Neural cell (in vitro differentiated cells): ENCODE data around the gene PROK1. TPM values are rescaled to one million over a fixed set of nuclear protein-coding genes. Genes with fewer than 3 reads are reported as not detected.
A peak's percentile ranks its signal among the peaks of the same experiment; 100 is the strongest.
"Not testable (repeated sequence)": the region's sequence is repeated elsewhere in the genome, so short reads cannot be mapped to it uniquely, and the experiment has no call there.

Experiments
- H2AFZ ChIP-seq: fragments of 200-600, 300-800 bp; sonication (generic), shearing (Covaris generic); 2 replicates; pipeline ENCODE4 v1.6.0; 2014; ENCODE audit warnings: low read depth, mild to moderate bottlenecking, antibody characterized with exemption, low read length, moderate library complexity
- H3F3A ChIP-seq: fragments of 200-600 bp; shearing (Covaris generic); 2 replicates; pipeline ENCODE4 v1.6.1; 2016; ENCODE audit warnings: mild to moderate bottlenecking, moderate library complexity, mixed read lengths, antibody characterized with exemption, low read length; ENCODE audit not compliant: insufficient read depth, poor library complexity, severe bottlenecking
- H3K27ac ChIP-seq: fragments of 200-600, 300-800 bp; sonication (generic), shearing (Covaris generic); 2 replicates; pipeline ENCODE4 v1.5.1; 2014; ENCODE audit warnings: mild to moderate bottlenecking, low read length, moderate library complexity
- H3K27me3 ChIP-seq: fragments of 300-800, 200-600 bp; sonication (generic), shearing (Covaris generic); 2 replicates; pipeline ENCODE4 v1.6.0; 2014; ENCODE audit warnings: mild to moderate bottlenecking, low read depth, low read length, moderate library complexity; ENCODE audit not compliant: insufficient read depth
- H3K36me3 ChIP-seq: fragments of 300-800, 200-600 bp; sonication (generic), shearing (Covaris generic); 2 replicates; pipeline ENCODE4 v1.5.1; 2014; ENCODE audit warnings: mild to moderate bottlenecking, antibody characterized with exemption, low read length, moderate library complexity; ENCODE audit not compliant: insufficient read depth
- H3K4me2 ChIP-seq: fragments of 300-800, 200-600 bp; sonication (generic), shearing (Covaris generic); 2 replicates; pipeline ENCODE4 v1.6.0; 2014; ENCODE audit warnings: mild to moderate bottlenecking, low read length
- H3K4me3 ChIP-seq: fragments of 300-800, 200-600 bp; sonication (generic), shearing (Covaris generic); 2 replicates; pipeline ENCODE4 v1.5.1; 2014; ENCODE audit warnings: mild to moderate bottlenecking, low read length, moderate library complexity
- H3K79me2 ChIP-seq: fragments of 200-600 bp; shearing (Covaris generic); replicated peaks from 2 replicates; pipeline ENCODE4 v1.6.0; 2014; ENCODE audit warnings: mild to moderate bottlenecking, low read length, moderate library complexity; ENCODE audit not compliant: insufficient read depth
- H3K9ac ChIP-seq: fragments of 300-800, 200-600 bp; sonication (generic), shearing (Covaris generic); 2 replicates; pipeline ENCODE4 v1.6.1; 2016; ENCODE audit warnings: mild to moderate bottlenecking, low read length, mixed read lengths
- H3K9me2 ChIP-seq: fragments of 200-600 bp; shearing (Covaris generic); 2 replicates; pipeline ENCODE4 v1.6.1; 2016; ENCODE audit warnings: mild to moderate bottlenecking, low read length, mixed read lengths; ENCODE audit not compliant: insufficient read depth
- H3K9me3 ChIP-seq: fragments of 200-600, 300-800 bp; sonication (generic), shearing (Covaris generic); 2 replicates; pipeline ENCODE4 v1.6.1; 2016; ENCODE audit warnings: mild to moderate bottlenecking, mixed run types, low read length, moderate library complexity, mixed read lengths
- H4K20me1 ChIP-seq: fragments of 200-600 bp; shearing (Covaris generic); 2 replicates; pipeline ENCODE4 v1.6.1; 2016; ENCODE audit warnings: mild to moderate bottlenecking, mixed run types; ENCODE audit not compliant: insufficient read depth
- EP300 ChIP-seq: fragments of 450-650 bp; conservative IDR thresholded peaks from 2 replicates; pipeline ENCODE4 v1.6.1; 2014; ENCODE audit warnings: antibody characterized with exemption, mild to moderate bottlenecking, moderate library complexity; ENCODE audit not compliant: poor library complexity, severe bottlenecking
- EZH2 ChIP-seq: fragments of 200-600, 300-800 bp; shearing (Covaris generic), sonication (generic); IDR thresholded peaks from 2 replicates; pipeline ENCODE4 v1.6.1; 2014; ENCODE audit warnings: antibody characterized with exemption, low read length, borderline replicate concordance, mild to moderate bottlenecking; ENCODE audit not compliant: insufficient read depth, poor library complexity, severe bottlenecking
- MXI1 ChIP-seq: fragments of 450-650 bp; conservative IDR thresholded peaks from 2 replicates; pipeline ENCODE4 v1.6.1; 2014; ENCODE audit warnings: antibody characterized with exemption, mild to moderate bottlenecking; ENCODE audit not compliant: poor library complexity, severe bottlenecking
- POLR2AphosphoS5 ChIP-seq: IDR thresholded peaks from 2 replicates; pipeline ENCODE4 v1.6.1; 2012
- RAD21 ChIP-seq: fragments of 450-650 bp; conservative IDR thresholded peaks from 2 replicates; pipeline ENCODE4 v1.6.1; 2014; ENCODE audit warnings: antibody characterized with exemption, mild to moderate bottlenecking, moderate library complexity
- REST ChIP-seq: IDR thresholded peaks from 2 replicates; pipeline ENCODE4 v1.6.1; 2012; ENCODE audit warnings: borderline replicate concordance
- SMC3 ChIP-seq: fragments of 450-650 bp; conservative IDR thresholded peaks from 2 replicates; pipeline ENCODE4 v1.6.1; 2014; ENCODE audit warnings: antibody characterized with exemption, mild to moderate bottlenecking, moderate library complexity; ENCODE audit not compliant: poor library complexity
- TAF1 ChIP-seq: IDR thresholded peaks from 2 replicates; pipeline ENCODE4 v1.6.1; 2012; ENCODE audit warnings: low read depth
- polyA plus RNA-seq: library from polyadenylated mRNA; depleted of rRNA; stranded (reverse); fragments of >200 nt; gene quantifications from 2 replicates; pipeline ENCODE4 v1.2.3, GENCODE V29; 2014
- TF ChIP-seq, protein P1 (sequence below): fragments of 450-650 bp; IDR thresholded peaks from 2 replicates; pipeline ENCODE4 v1.5.1; 2014; ENCODE audit warnings: antibody characterized with exemption, mild to moderate bottlenecking, moderate library complexity; ENCODE audit not compliant: poor library complexity, severe bottlenecking

PROK1 gene
- polyA plus RNA-seq, 1 donor from 2014 or later = 0.54 TPM

DNA sequence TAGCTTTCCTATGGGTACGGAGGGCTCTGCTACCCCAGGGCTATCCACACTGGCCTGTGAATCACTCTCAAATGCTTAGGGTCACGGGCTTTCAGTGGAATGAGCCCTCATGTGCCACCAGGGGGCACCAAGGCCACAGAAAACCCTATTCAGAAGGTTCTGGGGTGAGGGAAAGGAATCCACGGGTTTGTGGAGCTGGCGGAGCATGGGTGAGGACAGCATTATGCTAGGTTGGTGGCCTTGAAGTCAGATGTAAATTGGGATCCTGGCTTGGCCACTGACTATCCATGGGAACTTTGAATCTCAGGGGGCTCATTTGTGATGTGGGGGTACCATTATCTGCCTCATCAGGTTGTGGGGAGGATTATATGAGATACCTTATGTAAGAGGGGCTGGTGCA, 38.4 kb upstream of the PROK1 start:
- Histone ChIP-seq H3K9me2 (no peaks in the 10 kb centered on the region), H3K27ac (no peak overlapping the region), H3K36me3 (no peaks in the 10 kb centered on the region), H3K27me3 (no peaks in the 10 kb centered on the region), H4K20me1 (no peaks in the 10 kb centered on the region), H3K4me2 (no peak overlapping the region), H3K4me3 (no peak overlapping the region), H3K9me3 (no peaks in the 10 kb centered on the region), H3F3A (no peaks in the 10 kb centered on the region), H2AFZ (no peak overlapping the region), H3K79me2 (no peaks in the 10 kb centered on the region), H3K9ac (no peak overlapping the region)
- peak; percentile 81 for TF ChIP-seq SMC3
- no peak for TF ChIP-seq TAF1
- TF ChIP-seq RAD21 = peak; percentile 69
- no peak for TF ChIP-seq POLR2AphosphoS5
- no peak for TF ChIP-seq REST
- TF ChIP-seq, protein P1, sequence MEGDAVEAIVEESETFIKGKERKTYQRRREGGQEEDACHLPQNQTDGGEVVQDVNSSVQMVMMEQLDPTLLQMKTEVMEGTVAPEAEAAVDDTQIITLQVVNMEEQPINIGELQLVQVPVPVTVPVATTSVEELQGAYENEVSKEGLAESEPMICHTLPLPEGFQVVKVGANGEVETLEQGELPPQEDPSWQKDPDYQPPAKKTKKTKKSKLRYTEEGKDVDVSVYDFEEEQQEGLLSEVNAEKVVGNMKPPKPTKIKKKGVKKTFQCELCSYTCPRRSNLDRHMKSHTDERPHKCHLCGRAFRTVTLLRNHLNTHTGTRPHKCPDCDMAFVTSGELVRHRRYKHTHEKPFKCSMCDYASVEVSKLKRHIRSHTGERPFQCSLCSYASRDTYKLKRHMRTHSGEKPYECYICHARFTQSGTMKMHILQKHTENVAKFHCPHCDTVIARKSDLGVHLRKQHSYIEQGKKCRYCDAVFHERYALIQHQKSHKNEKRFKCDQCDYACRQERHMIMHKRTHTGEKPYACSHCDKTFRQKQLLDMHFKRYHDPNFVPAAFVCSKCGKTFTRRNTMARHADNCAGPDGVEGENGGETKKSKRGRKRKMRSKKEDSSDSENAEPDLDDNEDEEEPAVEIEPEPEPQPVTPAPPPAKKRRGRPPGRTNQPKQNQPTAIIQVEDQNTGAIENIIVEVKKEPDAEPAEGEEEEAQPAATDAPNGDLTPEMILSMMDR = peak; percentile 72

- H3K9me3 ChIP-seq, H3K4me3 ChIP-seq, H3K27ac ChIP-seq, H3K4me2 ChIP-seq, H3F3A ChIP-seq, H3K79me2 ChIP-seq, H3K9ac ChIP-seq, H3K36me3 ChIP-seq, H3K27me3 ChIP-seq, H4K20me1 ChIP-seq, H3K9me2 ChIP-seq, H2AFZ ChIP-seq: not testable (repeated sequence)
Measured at GRCh38 chr1:110413045-110413444, 37.9 kb upstream of the PROK1 start.

GRCh38 chr1:110418729-110419128, 32.2 kb upstream of the PROK1 start:
- no peaks in the 10 kb centered on the region for H3K79me2 ChIP-seq
- no peaks in the 10 kb centered on the region for H3K36me3 ChIP-seq
- no peak overlapping the region for H3K4me2 ChIP-seq
- no peak overlapping the region for H3K27ac ChIP-seq
- no peak overlapping the region for H2AFZ ChIP-seq
- no peaks in the 10 kb centered on the region for H3K9me3 ChIP-seq
- no peaks in the 10 kb centered on the region for H3K9me2 ChIP-seq
- TF ChIP-seq, protein P1 = no peak
- TF ChIP-seq MXI1 (no peak), POLR2AphosphoS5 (no peak), RAD21 (no peak), EP300 (no peak), REST (no peak), TAF1 (no peak), EZH2 (no peak), SMC3 (no peak)
- no peaks in the 10 kb centered on the region for H4K20me1 ChIP-seq
- no peaks in the 10 kb centered on the region for H3F3A ChIP-seq
- H3K9ac ChIP-seq = no peak overlapping the region
- H3K4me3 ChIP-seq = no peak overlapping the region
- no peaks in the 10 kb centered on the region for H3K27me3 ChIP-seq
